ENCODE measurements around the gene ACSL3. TPM values are rescaled to one million over a fixed set of nuclear protein-coding genes. Genes with fewer than 3 reads are reported as not detected.

ACSL3 gene
- polyA plus RNA-seq, 1 donor from 2014 or later, result 119 TPM

DNA sequence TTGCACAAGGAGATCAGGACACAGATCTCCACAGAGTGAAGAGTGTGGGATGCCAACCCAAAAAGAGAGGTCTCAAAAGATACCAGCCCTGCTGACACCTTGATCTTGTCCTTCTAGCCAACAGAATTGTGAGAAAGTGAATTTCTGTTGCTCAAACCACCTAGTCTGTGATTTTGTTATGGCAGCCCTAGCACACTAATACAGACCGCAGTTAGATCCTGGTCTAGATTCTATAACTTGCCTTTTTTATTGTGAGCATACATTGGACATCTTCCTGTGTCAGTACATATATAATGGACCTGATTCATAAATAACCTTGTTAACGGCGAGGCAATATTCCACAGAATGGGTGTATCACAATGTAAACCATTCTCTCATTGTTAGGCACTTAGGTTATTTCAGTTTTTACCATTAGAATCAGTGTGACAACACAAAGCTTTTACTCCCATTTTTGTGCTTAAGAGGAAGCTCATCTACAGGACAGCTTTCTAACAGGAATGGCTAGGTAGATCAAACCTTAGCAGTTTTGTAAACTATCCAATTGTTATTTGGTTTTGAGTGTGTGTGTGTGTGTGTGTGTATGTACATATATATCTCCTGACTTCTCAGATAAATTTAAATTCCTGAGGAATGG, 89.0 kb downstream of the ACSL3 start:
- TF ChIP-seq MXI1 (conservative IDR thresholded peaks at IDR 0.05; ENCODE audit: poor library complexity, severe bottlenecking) (no peak), RAD21 (conservative IDR thresholded peaks at IDR 0.05) (no peak)
- Histone ChIP-seq H3K9me3 (ENCODE audit: low read length) (no peaks in the 10 kb centered on the region), H3K9me2 (ENCODE audit: insufficient read depth, low read length) (no peaks in the 10 kb centered on the region), H3K27ac (ENCODE audit: low read length) (no peak overlapping the region), H3K79me2 (replicated peaks; ENCODE audit: insufficient read depth, low read length) (no peaks in the 10 kb centered on the region), H3K4me2 (ENCODE audit: low read length) (no peak overlapping the region), H3K36me3 (ENCODE audit: insufficient read depth, low read length) (no peaks in the 10 kb centered on the region), H3K27me3 (ENCODE audit: insufficient read depth, low read depth, low read length) (no peaks in the 10 kb centered on the region), H3K4me3 (ENCODE audit: low read length) (no peak overlapping the region), H4K20me1 (ENCODE audit: insufficient read depth) (no peaks in the 10 kb centered on the region), H3F3A (ENCODE audit: insufficient read depth, low read length, poor library complexity, severe bottlenecking) (no peaks in the 10 kb centered on the region), H3K9ac (ENCODE audit: low read length) (no peak overlapping the region), H2AFZ (ENCODE audit: low read depth, low read length) (no peak overlapping the region)

- Histone ChIP-seq H3K79me2 (replicated peaks; ENCODE audit: insufficient read depth, low read length) (no peaks in the 10 kb centered on the region), H3K9me3 (ENCODE audit: low read length) (no peaks in the 10 kb centered on the region), H3F3A (ENCODE audit: insufficient read depth, low read length, poor library complexity, severe bottlenecking) (no peaks in the 10 kb centered on the region), H3K4me3 (ENCODE audit: low read length) (no peak overlapping the region), H4K20me1 (ENCODE audit: insufficient read depth) (no peaks in the 10 kb centered on the region), H3K27ac (ENCODE audit: low read length) (no peak overlapping the region), H3K9ac (ENCODE audit: low read length) (no peak overlapping the region), H3K27me3 (ENCODE audit: insufficient read depth, low read depth, low read length) (no peaks in the 10 kb centered on the region), H2AFZ (ENCODE audit: low read depth, low read length) (no peak overlapping the region), H3K9me2 (ENCODE audit: insufficient read depth, low read length) (no peaks in the 10 kb centered on the region), H3K36me3 (ENCODE audit: insufficient read depth, low read length) (no peaks in the 10 kb centered on the region), H3K4me2 (ENCODE audit: low read length) (no peak overlapping the region)
- TF ChIP-seq SMC3 (conservative IDR thresholded peaks at IDR 0.05; ENCODE audit: poor library complexity) (no peak), EP300 (conservative IDR thresholded peaks at IDR 0.05; ENCODE audit: poor library complexity, severe bottlenecking) (no peak), MXI1 (conservative IDR thresholded peaks at IDR 0.05; ENCODE audit: poor library complexity, severe bottlenecking) (no peak), POLR2AphosphoS5 (IDR thresholded peaks at IDR 0.05) (no peak), CTCF (IDR thresholded peaks at IDR 0.05; ENCODE audit: poor library complexity, severe bottlenecking) (no peak), REST (IDR thresholded peaks at IDR 0.05; ENCODE audit: borderline replicate concordance) (no peak)
Measured at GRCh38 chr2:222950638-222951285, 89.9 kb downstream of the ACSL3 start.

GRCh38 chr2:222952204-222952603, 91.4 kb downstream of the ACSL3 start:
- Histone ChIP-seq H3K9me2 (ENCODE audit: insufficient read depth, low read length) (no peaks in the 10 kb centered on the region), H3K9ac (ENCODE audit: low read length) (no peak overlapping the region), H3K4me2 (ENCODE audit: low read length) (no peak overlapping the region), H3K27me3 (ENCODE audit: insufficient read depth, low read depth, low read length) (no peaks in the 10 kb centered on the region), H3K27ac (ENCODE audit: low read length) (no peak overlapping the region), H3K36me3 (ENCODE audit: insufficient read depth, low read length) (no peaks in the 10 kb centered on the region), H3F3A (ENCODE audit: insufficient read depth, low read length, poor library complexity, severe bottlenecking) (no peaks in the 10 kb centered on the region), H3K79me2 (replicated peaks; ENCODE audit: insufficient read depth, low read length) (no peaks in the 10 kb centered on the region), H3K4me3 (ENCODE audit: low read length) (no peak overlapping the region), H2AFZ (ENCODE audit: low read depth, low read length) (no peak overlapping the region), H4K20me1 (ENCODE audit: insufficient read depth) (no peaks in the 10 kb centered on the region), H3K9me3 (ENCODE audit: low read length) (no peaks in the 10 kb centered on the region)
- no peak for TF ChIP-seq POLR2AphosphoS5 (IDR thresholded peaks at IDR 0.05)
- no peak for TF ChIP-seq CTCF (IDR thresholded peaks at IDR 0.05; ENCODE audit: poor library complexity, severe bottlenecking)
- TF ChIP-seq EP300 (conservative IDR thresholded peaks at IDR 0.05; ENCODE audit: poor library complexity, severe bottlenecking), result no peak
- TF ChIP-seq TAF1 (IDR thresholded peaks at IDR 0.05; ENCODE audit: low read depth), result no peak
- TF ChIP-seq MXI1 (conservative IDR thresholded peaks at IDR 0.05; ENCODE audit: poor library complexity, severe bottlenecking), result no peak
- no peak for TF ChIP-seq SMC3 (conservative IDR thresholded peaks at IDR 0.05; ENCODE audit: poor library complexity)
- TF ChIP-seq EZH2 (IDR thresholded peaks at IDR 0.05; ENCODE audit: borderline replicate concordance, insufficient read depth, low read length, poor library complexity, severe bottlenecking), result no peak
- no peak for TF ChIP-seq RAD21 (conservative IDR thresholded peaks at IDR 0.05)
- no peak for TF ChIP-seq REST (IDR thresholded peaks at IDR 0.05; ENCODE audit: borderline replicate concordance)

All from neural cell (in vitro differentiated cells).